Medulla oblongata (tissue), 1 donor: Measurements from ENCODE around the gene TOMM22.

Experiments used
- DNase-seq: peaks from one replicate; pipeline ENCODE4 v3.0.0-alpha.2; 2015; ENCODE audit errors: extremely low spot score

Gene TOMM22

GRCh38 chr22:38715176-38715764 lies 33.5 kb downstream of the TOMM22 start:
- no peak for DNase-seq

- no peak for DNase-seq
Measured at GRCh38 chr22:38715852-38716251, 34.1 kb downstream of the TOMM22 start.

- no peak for DNase-seq
Measured at GRCh38 chr22:38716271-38716670, 34.5 kb downstream of the TOMM22 start.

- no peak for DNase-seq
Measured at GRCh38 chr22:38716826-38717225, 35.1 kb downstream of the TOMM22 start.

- no peak for DNase-seq
Measured at GRCh38 chr22:38717244-38717643, 35.5 kb downstream of the TOMM22 start.

GRCh38 chr22:38718414-38718813 lies 36.7 kb downstream of the TOMM22 start:
- DNase-seq: peak; percentile 47

- DNase-seq: no peak
Measured at GRCh38 chr22:38719196-38719595, 37.4 kb downstream of the TOMM22 start.

GRCh38 chr22:38720350-38720749 lies 38.6 kb downstream of the TOMM22 start:
- no peak for DNase-seq

GRCh38 chr22:38721551-38721950 lies 39.8 kb downstream of the TOMM22 start:
- no peak for DNase-seq

GRCh38 chr22:38724176-38724575 lies 42.4 kb downstream of the TOMM22 start:
- DNase-seq: no peak

GRCh38 chr22:38724926-38725571 lies 43.3 kb downstream of the TOMM22 start:
- DNase-seq: peak; percentile 84

- DNase-seq: no peak
Measured at GRCh38 chr22:38725900-38726655, 44.3 kb downstream of the TOMM22 start.

- DNase-seq: no peak
Measured at GRCh38 chr22:38727123-38727522, 45.4 kb downstream of the TOMM22 start.

- DNase-seq: no peak
Measured at GRCh38 chr22:38727530-38728451, 46.0 kb downstream of the TOMM22 start.

GRCh38 chr22:38728871-38729796 lies 47.4 kb downstream of the TOMM22 start:
- no peak for DNase-seq

- no peak for DNase-seq
Measured at GRCh38 chr22:38729946-38730345, 48.2 kb downstream of the TOMM22 start.

GRCh38 chr22:38730411-38730871 lies 48.7 kb downstream of the TOMM22 start:
- no peak for DNase-seq

- no peak for DNase-seq
Measured at GRCh38 chr22:38731703-38732161, 50.0 kb downstream of the TOMM22 start.

GRCh38 chr22:38732251-38732815 lies 50.6 kb downstream of the TOMM22 start:
- peak; percentile 50 for DNase-seq

GRCh38 chr22:38733329-38733723 lies 51.6 kb downstream of the TOMM22 start:
- DNase-seq: peak; percentile 47
